ENCODE results near the gene COL24A1.
"Not testable (repeated sequence)": the region's sequence is repeated elsewhere in the genome, so short reads cannot be mapped to it uniquely, and the experiment has no call there.

- TF ChIP-seq CTCF (optimal IDR thresholded peaks at IDR 0.05 in 1 of 3, IDR thresholded peaks at IDR 0.05 in 1 of 3, conservative IDR thresholded peaks at IDR 0.05 in 1 of 3; ENCODE audit: extremely low read depth in 1 of 3, insufficient read depth in 2 of 3, low read length in 3 of 3); EZH2 (IDR thresholded peaks at IDR 0.05; ENCODE audit: low read length): not testable (repeated sequence)
These were observed 201.4 kb downstream of the COL24A1 start for GRCh38 chr1:85955218-85955617.

All from keratinocyte (primary cell).